ENCODE measurements around the gene STX18.

STX18 gene

DNA sequence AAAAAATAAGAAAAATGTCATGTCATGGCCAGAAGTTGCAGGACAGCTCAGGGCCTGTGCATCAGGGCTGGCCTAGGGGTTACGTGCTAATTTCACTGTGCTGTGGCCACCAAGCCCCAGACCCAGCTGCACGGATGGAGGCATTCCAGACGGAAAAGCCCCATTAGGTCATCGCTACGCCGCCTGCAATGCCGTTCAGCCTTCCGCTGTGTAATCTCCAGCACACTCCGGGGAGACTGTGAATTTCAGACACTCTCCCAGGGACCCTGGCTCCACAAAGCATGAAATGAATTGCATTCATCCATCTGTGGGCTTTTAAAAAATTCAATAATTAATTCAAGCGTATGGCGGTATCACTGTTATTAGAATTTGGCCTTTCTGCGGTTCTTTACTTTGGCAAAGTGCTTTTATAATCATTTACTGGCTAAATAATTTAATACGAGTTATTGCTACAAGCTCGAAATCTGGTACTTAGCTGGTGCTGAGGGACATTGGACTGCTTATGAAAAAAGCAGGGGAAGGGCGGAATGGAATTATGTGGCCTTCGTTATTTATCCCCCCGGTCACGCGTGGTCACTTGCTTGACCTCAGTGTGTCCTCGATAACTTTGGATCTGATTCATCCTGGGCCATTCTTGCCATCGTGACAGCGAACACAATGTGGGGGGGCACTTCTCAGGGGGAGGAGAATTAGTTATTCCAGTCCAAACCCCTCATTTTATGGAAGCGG is 164.0 kb downstream of the STX18 start:
- no peak for DNase-seq (ENCODE audit: low read depth)

DNA sequence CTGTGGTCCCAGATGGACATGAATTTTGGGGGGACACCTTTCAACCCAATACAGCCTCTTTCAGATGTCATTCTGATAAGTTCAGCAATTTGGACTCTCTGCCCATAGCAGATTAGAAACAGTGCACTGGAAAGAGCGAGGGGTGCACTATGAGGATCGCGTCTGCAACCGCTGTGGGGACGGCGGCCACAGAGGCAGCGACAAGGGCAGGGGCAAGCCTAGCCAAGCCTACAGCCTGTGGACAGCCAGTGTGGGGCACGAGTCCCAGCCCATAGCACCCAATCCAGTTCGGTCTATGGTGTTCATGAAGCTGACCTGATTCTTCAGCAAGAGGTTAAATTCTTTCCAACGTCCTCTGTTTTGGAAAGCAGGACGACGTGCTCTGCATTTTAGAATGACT is 164.7 kb downstream of the STX18 start:
- DNase-seq (ENCODE audit: low read depth) = no peak

- DNase-seq (ENCODE audit: low read depth) = no peak
Observed at GRCh38 chr4:4376074-4376473, 165.8 kb downstream of the STX18 start.

DNA sequence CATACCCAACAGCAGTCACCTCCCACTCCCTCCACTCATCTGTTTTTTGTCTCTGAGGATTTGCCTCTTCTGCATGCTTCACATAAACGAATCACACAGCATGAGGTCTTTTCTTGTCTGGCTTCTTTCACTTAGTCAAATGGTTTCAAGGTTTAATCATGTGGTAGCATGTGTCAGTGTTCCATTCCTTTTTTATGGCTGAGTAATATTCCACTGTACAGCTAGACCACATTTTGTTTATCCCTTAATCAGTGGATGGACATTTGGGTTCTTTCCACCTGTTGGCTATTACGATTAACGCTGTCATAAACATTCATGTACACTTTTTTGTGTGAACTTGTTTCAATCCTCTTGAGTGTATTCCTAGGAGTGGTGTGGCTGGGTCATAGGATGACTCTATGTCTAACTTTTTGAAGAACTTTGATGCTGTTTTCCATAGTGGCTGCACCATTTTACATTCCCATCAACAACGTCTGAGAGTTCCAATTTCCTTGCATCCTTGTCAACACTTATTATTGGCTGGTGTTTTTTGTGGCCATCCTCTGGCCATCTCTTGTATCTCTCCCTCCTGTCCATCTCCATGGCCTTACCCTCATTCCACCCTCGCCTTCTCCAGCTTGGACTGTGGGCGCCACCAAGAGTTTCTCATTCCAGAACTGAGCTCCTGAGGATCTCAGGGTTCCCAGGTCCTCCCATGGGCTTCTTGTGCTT is 167.3 kb downstream of the STX18 start:
- no peak for DNase-seq (ENCODE audit: low read depth)

Data from HS-27A (cell line).